Endothelial cell of umbilical vein (primary cell): ENCODE results near the gene KDM7A. TPM values are rescaled to one million over a fixed set of nuclear protein-coding genes. Genes with fewer than 3 reads are reported as not detected.

Experiments used
- BruUV-seq: library from RNA; stranded (reverse); fragments of 400-500 nt; replicated peaks from 2 replicates; lab custom pipeline; 2021; lab: Mats Ljungman, UMichigan
- CTCF ChIA-PET: fragments of 300-600, 350-600 bp; sonication (Branson Sonifier 250); formaldehyde crosslinking; loops from one replicate; lab custom pipeline; 2021; ENCODE audit warnings: antibody characterized with exemption, inconsistent platforms; lab: Charles Lee
- POLR2A ChIA-PET: fragments of 300-600, 350-600 bp; sonication (Branson Sonifier 250); formaldehyde crosslinking; loops from one replicate; lab custom pipeline; 2021; ENCODE audit warnings: antibody characterized with exemption, inconsistent platforms; lab: Charles Lee
- DNase-seq: peaks from one replicate; pipeline ENCODE4 v3.0.0-alpha.2; 2011; ENCODE audit warnings: low read depth, low spot score
- FAIRE-seq: peaks from 2 replicates; lab custom pipeline; 2011; peaks lifted over from hg19 to GRCh38; lab: Jason Lieb, UNC
- H2AFZ ChIP-seq: 2 replicates; pipeline ENCODE4 v1.6.0; 2012; ENCODE audit warnings: low read depth, low read length, control low read depth, inconsistent platforms
- H3K27ac ChIP-seq: 2 replicates; pipeline ENCODE4 v1.5.1; 2011; ENCODE audit warnings: low read depth, mild to moderate bottlenecking, control low read depth, low read length, moderate library complexity; ENCODE audit not compliant: insufficient read depth
- H3K27me3 ChIP-seq, 2 experiments: 2 replicates each; pipeline versions ENCODE4 v1.6.0 to v1.6.1; 2011; ENCODE audit warnings: low read length in 2 of 2, mixed read lengths in 1 of 2; ENCODE audit not compliant: control insufficient read depth in 2 of 2, insufficient read depth in 2 of 2
- H3K36me3 ChIP-seq, 2 experiments: 2 replicates in 1 of 2; 3 replicates in 1 of 2; pipeline ENCODE4 v1.5.1; 2011; ENCODE audit warnings: low read length in 2 of 2, mild to moderate bottlenecking in 1 of 2, moderate library complexity in 1 of 2; ENCODE audit not compliant: control insufficient read depth in 2 of 2, insufficient read depth in 2 of 2; ENCODE audit errors: extremely low read depth in 1 of 2
- H3K4me1 ChIP-seq: 3 replicates; pipeline ENCODE4 v1.5.1; 2011; ENCODE audit warnings: mild to moderate bottlenecking, low read length; ENCODE audit not compliant: control insufficient read depth, insufficient read depth; ENCODE audit errors: extremely low read depth
- H3K4me2 ChIP-seq: 2 replicates; pipeline ENCODE4 v1.6.1; 2011; ENCODE audit warnings: low read length, control low read depth, mixed read lengths; ENCODE audit not compliant: insufficient read depth
- H3K4me3 ChIP-seq, 3 experiments: fragments of 200-600 bp in 1 of 3; sonication (generic), shearing (Covaris generic) in 1 of 3; replicated peaks in 1 of 3; 2 replicates each; pipeline ENCODE4 v1.5.1; 2011 to 2016; ENCODE audit warnings: control low read depth in 3 of 3, low read length in 3 of 3, mild to moderate bottlenecking in 2 of 3, inconsistent platforms in 1 of 3, low read depth in 1 of 3, moderate library complexity in 1 of 3; ENCODE audit not compliant: insufficient read depth in 1 of 3
- H3K79me2 ChIP-seq: 2 replicates; pipeline ENCODE4 v1.6.0; 2012; ENCODE audit warnings: low read length, inconsistent platforms; ENCODE audit not compliant: control insufficient read depth, insufficient read depth
- H3K9ac ChIP-seq: replicated peaks from 2 replicates; pipeline ENCODE3; 2011; ENCODE audit warnings: low read length, control low read depth; ENCODE audit not compliant: insufficient read depth; ENCODE audit errors: extremely low read depth
- H3K9me1 ChIP-seq: replicated peaks from 3 replicates; pipeline ENCODE4 v1.6.0; 2011; ENCODE audit warnings: mild to moderate bottlenecking, low read length; ENCODE audit not compliant: control insufficient read depth, insufficient read depth; ENCODE audit errors: extremely low read depth
- H3K9me3 ChIP-seq: replicated peaks from 2 replicates; pipeline ENCODE4 v1.5.1; 2012; ENCODE audit warnings: low read length, inconsistent platforms; ENCODE audit not compliant: control insufficient read depth, insufficient read depth
- H4K20me1 ChIP-seq: replicated peaks from 2 replicates; pipeline ENCODE3; 2011; ENCODE audit warnings: mild to moderate bottlenecking, low read length; ENCODE audit not compliant: control insufficient read depth, insufficient read depth; ENCODE audit errors: extremely low read depth
- EZH2 ChIP-seq: IDR thresholded peaks from 2 replicates; pipeline ENCODE4 v1.6.1; 2012; ENCODE audit warnings: borderline replicate concordance, low read depth, mild to moderate bottlenecking, moderate library complexity, low read length, inconsistent platforms; ENCODE audit not compliant: severe bottlenecking
- FOS ChIP-seq: IDR thresholded peaks from 2 replicates; pipeline ENCODE4 v1.6.1; 2011; ENCODE audit warnings: mild to moderate bottlenecking, low read length, moderate library complexity, borderline replicate concordance; ENCODE audit not compliant: insufficient read depth
- GATA2 ChIP-seq: IDR thresholded peaks from 2 replicates; pipeline ENCODE4 v1.7.0; 2011; ENCODE audit warnings: low read depth, mild to moderate bottlenecking, moderate library complexity, mixed read lengths, low read length; ENCODE audit not compliant: insufficient read length, insufficient read depth
- JUN ChIP-seq: IDR thresholded peaks from 2 replicates; pipeline ENCODE4 v1.6.1; 2011; ENCODE audit warnings: borderline replicate concordance, low read depth; ENCODE audit not compliant: insufficient read length, insufficient read depth
- MAX ChIP-seq: IDR thresholded peaks from 2 replicates; pipeline ENCODE4 v1.6.1; 2011; ENCODE audit not compliant: insufficient read depth, insufficient read length
- MYC ChIP-seq: IDR thresholded peaks from one replicate; pipeline ENCODE4 v1.6.1; 2011; ENCODE audit warnings: mild to moderate bottlenecking, low read depth, low read length
- POLR2A ChIP-seq: IDR thresholded peaks from 2 replicates; pipeline ENCODE4 v1.6.1; 2012; ENCODE audit warnings: low read depth, mild to moderate bottlenecking, control low read depth, low read length
- POLR2AphosphoS5 ChIP-seq: IDR thresholded peaks from 2 replicates; pipeline ENCODE4 v1.6.1; 2012; ENCODE audit warnings: low read depth, mild to moderate bottlenecking, control low read depth, low read length, moderate library complexity; ENCODE audit not compliant: insufficient read depth
- dilution Hi-C: fragments of 300-500 bp; cut with MboI; formaldehyde crosslinking; loops from one replicate; pipeline ENCODE4 v1.15.0; 2019; ENCODE audit warnings: low sequenced_read_pairs; ENCODE audit not compliant: extremely low pct_ligation_motif_present
- intact Hi-C: fragments of 100-400 bp; cut with micrococcal nuclease; formaldehyde crosslinking; loops from one replicate; pipeline ENCODE4 v1.10.0; 2022
- polyA plus RNA-seq, 4 experiments: library from polyadenylated mRNA; depleted of rRNA in 3 of 4; stranded (reverse) in 3 of 4; unstranded in 1 of 4; fragments of >200 nt; gene quantifications; 2 replicates each; pipeline versions ENCODE4 v1.2.1 to v1.2.3, GENCODE V29; 2011 to 2012; ENCODE audit warnings: missing spikeins in 1 of 4
- total RNA-seq: library from RNA; stranded (reverse); gene quantifications from 2 replicates; pipeline ENCODE4 v1.2.3, GENCODE V29; 2021
- TF ChIP-seq, protein P1 (sequence below), 2 donors: IDR thresholded peaks; 1 replicate in 1 of 2; 2 replicates in 1 of 2; pipeline ENCODE4 v1.5.1; 2011; ENCODE audit warnings: low read length in 2 of 2, mild to moderate bottlenecking in 2 of 2, moderate library complexity in 2 of 2, control low read depth in 1 of 2, inconsistent platforms in 1 of 2, low read depth in 1 of 2; ENCODE audit not compliant: insufficient read depth in 1 of 2; ENCODE audit errors: extremely low read depth in 1 of 2

KDM7A gene
- total and polyA plus RNA-seq, 2 donors (not counting 3 experiments of a cell fraction or from before 2014, with no cell fraction given), result 2.4 to 7.3 TPM

- dilution Hi-C loops, result no loop called here
- no peak for FAIRE-seq
Measured at GRCh38 chr7:140223515-140224221, 46.9 kb upstream of the KDM7A start.

More at GRCh38 chr7:140223515-140224221, 46.9 kb upstream of the KDM7A start:
- DNase-seq, result no peak
- Histone ChIP-seq H3K9ac (no peak overlapping the region), H3K27me3 (peaks cover 0 to 2% of the 10 kb centered on the region in 2 experiments), H3K4me1 (no peaks in the 10 kb centered on the region), H4K20me1 (no peaks in the 10 kb centered on the region), H3K27ac (no peak overlapping the region), H3K79me2 (no peaks in the 10 kb centered on the region), H3K9me3 (no peaks in the 10 kb centered on the region), H3K36me3 (no peaks in the 10 kb centered on the region), H3K4me2 (no peak overlapping the region), H2AFZ (no peak overlapping the region), H3K4me3 (no peak overlapping the region), H3K9me1 (no peaks in the 10 kb centered on the region)
- TF ChIP-seq MAX (no peak), POLR2A (no peak), EZH2 (no peak), POLR2AphosphoS5 (no peak), JUN (no peak), MYC (no peak), GATA2 (no peak), FOS (no peak)
- TF ChIP-seq, protein P1, sequence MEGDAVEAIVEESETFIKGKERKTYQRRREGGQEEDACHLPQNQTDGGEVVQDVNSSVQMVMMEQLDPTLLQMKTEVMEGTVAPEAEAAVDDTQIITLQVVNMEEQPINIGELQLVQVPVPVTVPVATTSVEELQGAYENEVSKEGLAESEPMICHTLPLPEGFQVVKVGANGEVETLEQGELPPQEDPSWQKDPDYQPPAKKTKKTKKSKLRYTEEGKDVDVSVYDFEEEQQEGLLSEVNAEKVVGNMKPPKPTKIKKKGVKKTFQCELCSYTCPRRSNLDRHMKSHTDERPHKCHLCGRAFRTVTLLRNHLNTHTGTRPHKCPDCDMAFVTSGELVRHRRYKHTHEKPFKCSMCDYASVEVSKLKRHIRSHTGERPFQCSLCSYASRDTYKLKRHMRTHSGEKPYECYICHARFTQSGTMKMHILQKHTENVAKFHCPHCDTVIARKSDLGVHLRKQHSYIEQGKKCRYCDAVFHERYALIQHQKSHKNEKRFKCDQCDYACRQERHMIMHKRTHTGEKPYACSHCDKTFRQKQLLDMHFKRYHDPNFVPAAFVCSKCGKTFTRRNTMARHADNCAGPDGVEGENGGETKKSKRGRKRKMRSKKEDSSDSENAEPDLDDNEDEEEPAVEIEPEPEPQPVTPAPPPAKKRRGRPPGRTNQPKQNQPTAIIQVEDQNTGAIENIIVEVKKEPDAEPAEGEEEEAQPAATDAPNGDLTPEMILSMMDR (IDR thresholded peaks at IDR 0.05; ENCODE audit: extremely low read depth in 1 of 2, insufficient read depth in 1 of 2, low read depth in 1 of 2, low read length in 2 of 2), result no peak
- CTCF ChIA-PET, result no interaction called here
- BruUV-seq, result no TSS peak
- intact Hi-C loops, result no loop called here
- POLR2A ChIA-PET, result no interaction called here
